CD4-positive, alpha-beta T cell (primary cell): ENCODE measurements around the gene SMARCD1. TPM values are rescaled to one million over a fixed set of nuclear protein-coding genes. Genes with fewer than 3 reads are reported as not detected.

Source experiments
- ATAC-seq: fragments of 200-7000 bp; cut with Tn5 transposase; one replicate; pipeline ENCODE4 v1.10.0; 2022; ENCODE audit warnings: mild to moderate bottlenecking; ENCODE audit not compliant: poor library complexity
- CTCF ChIA-PET: fragments of 350-600 bp; sonication (Branson Sonifier 250); formaldehyde crosslinking; loops from one replicate; lab custom pipeline; 2021; ENCODE audit warnings: antibody characterized with exemption, inconsistent platforms; lab: Charles Lee
- POLR2A ChIA-PET: fragments of 350-600 bp; sonication (Branson Sonifier 250); formaldehyde crosslinking; loops from one replicate; lab custom pipeline; 2021; ENCODE audit warnings: antibody characterized with exemption, inconsistent platforms; lab: Charles Lee
- DNase-seq, 14 experiments: peaks; one replicate each; pipeline ENCODE4 v3.0.0-alpha.2; 2013 to 2020; ENCODE audit warnings: mixed read lengths in 2 of 14
- H3K27ac ChIP-seq, 2 donors: one replicate each; pipeline versions ENCODE4 v1.5.1 to v1.7.0; 2013; ENCODE audit warnings: low read length in 2 of 2, low read depth in 1 of 2, mild to moderate bottlenecking in 1 of 2
- H3K27me3 ChIP-seq, 2 experiments: 1 replicate in 1 of 2; 2 replicates in 1 of 2; pipeline versions ENCODE4 v1.6.1 to v1.7.0; 2013; ENCODE audit warnings: low read length in 2 of 2, control low read depth in 1 of 2, mild to moderate bottlenecking in 1 of 2, moderate library complexity in 1 of 2; ENCODE audit not compliant: insufficient read depth in 2 of 2, control insufficient read depth in 1 of 2
- H3K36me3 ChIP-seq: one replicate; pipeline ENCODE4 v1.6.1; 2013; ENCODE audit warnings: low read length, control low read depth; ENCODE audit not compliant: insufficient read depth
- H3K4me1 ChIP-seq: one replicate; pipeline ENCODE4 v1.6.1; 2013; ENCODE audit warnings: low read length, control low read depth; ENCODE audit not compliant: insufficient read depth
- H3K4me3 ChIP-seq: one replicate; pipeline ENCODE4 v1.5.1; 2013; ENCODE audit warnings: mild to moderate bottlenecking, low read length, moderate library complexity
- H3K9me3 ChIP-seq, 2 experiments: 1 replicate in 1 of 2; 2 replicates in 1 of 2; pipeline versions ENCODE4 v1.6.1 to v1.7.0; 2013; ENCODE audit warnings: low read length in 2 of 2, mild to moderate bottlenecking in 2 of 2, control low read depth in 1 of 2, moderate library complexity in 1 of 2; ENCODE audit not compliant: control insufficient read depth in 1 of 2, insufficient read depth in 1 of 2
- H3K27ac Mint-ChIP-seq: one replicate; pipeline ENCODE4 v1.8.0; 2020; ENCODE audit warnings: mixed read lengths
- H3K27me3 Mint-ChIP-seq: one replicate; pipeline ENCODE4 v1.8.0; 2021; ENCODE audit warnings: mixed read lengths
- H3K36me3 Mint-ChIP-seq: one replicate; pipeline ENCODE4 v1.8.0; 2021; ENCODE audit warnings: low read depth, mixed read lengths
- H3K4me1 Mint-ChIP-seq: one replicate; pipeline ENCODE4 v1.8.0; 2021; ENCODE audit warnings: low read depth, mixed read lengths
- H3K4me3 Mint-ChIP-seq: one replicate; pipeline ENCODE4 v1.8.0; 2020; ENCODE audit warnings: mild to moderate bottlenecking, mixed read lengths
- H3K9me3 Mint-ChIP-seq: one replicate; pipeline ENCODE4 v1.8.0; 2020; ENCODE audit warnings: mixed read lengths
- CTCF ChIP-seq: fragments of 200-600 bp; IDR thresholded peaks from one replicate; pipeline ENCODE4 v1.8.0; 2022; ENCODE audit warnings: antibody characterized with exemption, mild to moderate bottlenecking
- intact Hi-C, 2 experiments: fragments of 100-400 bp; cut with DNase I in 1 of 2; cut with micrococcal nuclease in 1 of 2; formaldehyde crosslinking; loops; one replicate each; pipeline versions ENCODE4 v1.15.1 to v1.9.0; 2023 to 2025; cut with DNase I, micrococcal nuclease
- total RNA-seq, 174 experiments: library from RNA in 2 of 174; stranded (reverse) in 2 of 174; gene quantifications; one replicate each; pipeline ENCODE4 v1.2.3 and lab custom pipeline; 2021 to 2026

Gene SMARCD1
- total RNA-seq, 2 experiments from 2014 or later = 78.9 to 80.0 TPM

GRCh38 chr12:50040657-50041056, 44.5 kb upstream of the SMARCD1 start:
- no peaks in the 10 kb centered on the region for H3K9me3 Mint-ChIP-seq
- CTCF ChIA-PET = interaction anchor here (2.4 kb wide), 1 partner anchor 16 kb away, joined by 19 read pairs; the partner anchor contains the start of gene ASIC1
- DNase-seq (no peak), ATAC-seq (no peak)
- POLR2A ChIA-PET = no interaction called here
- peaks cover 9% of the 10 kb centered on the region for H3K27me3 Mint-ChIP-seq
- Histone ChIP-seq H3K27ac (no peak overlapping the region), H3K4me1 (no peaks in the 10 kb centered on the region), H3K27me3 (peaks cover 0 to 3% of the 10 kb centered on the region in 2 experiments), H3K4me3 (no peak overlapping the region), H3K36me3 (no peaks in the 10 kb centered on the region), H3K9me3 (no peaks in the 10 kb centered on the region)
- H3K4me3 Mint-ChIP-seq = no peak overlapping the region
- no peaks in the 10 kb centered on the region for H3K36me3 Mint-ChIP-seq
- intact Hi-C loops = no loop called here
- H3K27ac Mint-ChIP-seq = no peak overlapping the region
- TF ChIP-seq CTCF = no peak
- no peaks in the 10 kb centered on the region for H3K4me1 Mint-ChIP-seq

- no peak for TF ChIP-seq CTCF
- ChIA-PET POLR2A (no interaction called here), CTCF (interaction anchor here (1.4 kb wide), 1 partner anchor 15 kb away, joined by 3 read pairs; no protein-coding TSS in a partner anchor)
- intact Hi-C loops = no loop called here
- peaks cover 3% of the 10 kb centered on the region for H3K27me3 Mint-ChIP-seq
- Histone ChIP-seq H3K27me3 (no peaks in the 10 kb centered on the region), H3K4me3 (no peak overlapping the region), H3K4me1 (no peaks in the 10 kb centered on the region), H3K9me3 (no peaks in the 10 kb centered on the region), H3K27ac (no peak overlapping the region), H3K36me3 (no peaks in the 10 kb centered on the region)
- no peak overlapping the region for H3K27ac Mint-ChIP-seq
- no peaks in the 10 kb centered on the region for H3K9me3 Mint-ChIP-seq
- no peaks in the 10 kb centered on the region for H3K4me1 Mint-ChIP-seq
- DNase-seq (no peak), ATAC-seq (no peak)
- no peak overlapping the region for H3K4me3 Mint-ChIP-seq
- H3K36me3 Mint-ChIP-seq = no peaks in the 10 kb centered on the region
These were observed 43.9 kb upstream of the SMARCD1 start for GRCh38 chr12:50041062-50041860.

- peaks cover 0 to 2% of the 10 kb centered on the region in 2 experiments for H3K27me3 ChIP-seq
- ChIA-PET POLR2A (no interaction called here), CTCF (interaction anchor here (0.6 to 1.4 kb wide), 2 partner anchors 14 to 22 kb away, joined by 3 read pairs; no protein-coding TSS in a partner anchor)
- Mint-ChIP-seq H3K9me3 (no peaks in the 10 kb centered on the region), H3K36me3 (no peaks in the 10 kb centered on the region), H3K4me1 (no peaks in the 10 kb centered on the region), H3K27me3 (peaks cover under 1% of the 10 kb centered on the region), H3K4me3 (no peak overlapping the region), H3K27ac (no peak overlapping the region)
- no peak overlapping the region for H3K4me3 ChIP-seq
- H3K27ac ChIP-seq = no peak overlapping the region
- no peak for DNase-seq
- no peak for TF ChIP-seq CTCF
- H3K9me3 ChIP-seq = no peaks in the 10 kb centered on the region
- no peak for ATAC-seq
- H3K36me3 ChIP-seq = no peaks in the 10 kb centered on the region
- no peaks in the 10 kb centered on the region for H3K4me1 ChIP-seq
- intact Hi-C loops = no loop called here
These were observed 43.2 kb upstream of the SMARCD1 start for GRCh38 chr12:50041962-50042361.
